Embryonic facial prominence (tissue), 1 donor: ENCODE results near the gene CCDC6.
"Not testable (repeated sequence)": the region's sequence is repeated elsewhere in the genome, so short reads cannot be mapped to it uniquely, and the experiment has no call there.

Experiments
- DNase-seq: peaks from one replicate; pipeline ENCODE4 v3.0.0-alpha.2; 2016; ENCODE audit errors: extremely low spot score

Gene CCDC6

GRCh38 chr10:59880971-59881510, 25.3 kb downstream of the CCDC6 start:
- no peak for DNase-seq

DNA sequence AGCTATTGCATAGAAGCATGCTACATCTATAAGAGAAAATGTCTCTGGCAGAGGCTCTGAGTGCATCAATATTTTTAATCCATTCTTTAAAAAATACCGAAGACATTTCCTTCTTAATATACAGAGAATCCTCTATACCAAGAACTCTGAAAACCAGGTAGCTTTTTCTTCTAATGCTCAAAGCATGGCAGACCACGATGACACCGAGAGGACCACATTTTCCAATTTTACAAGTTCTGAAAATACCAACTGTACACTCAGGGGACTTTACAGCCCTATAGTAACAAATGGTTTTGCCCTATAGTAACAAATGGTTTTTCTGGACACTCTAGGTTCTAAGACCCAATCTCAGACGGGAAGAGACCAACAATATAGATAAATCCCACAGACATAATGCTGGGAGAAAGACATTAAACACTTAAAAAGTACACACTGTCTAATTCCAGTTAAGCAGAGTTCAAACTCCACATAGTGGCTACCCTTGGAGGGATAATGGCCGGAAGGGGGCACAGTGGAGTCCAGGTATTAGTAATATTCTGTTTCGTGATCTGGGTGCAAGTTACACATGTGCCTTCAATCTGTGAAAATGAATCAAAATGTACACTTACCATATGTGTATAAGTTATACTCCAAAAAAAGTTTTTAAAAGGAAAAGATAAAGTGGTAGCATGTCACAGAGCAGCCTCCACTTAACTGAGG, 26.2 kb downstream of the CCDC6 start:
- no peak for DNase-seq

DNA sequence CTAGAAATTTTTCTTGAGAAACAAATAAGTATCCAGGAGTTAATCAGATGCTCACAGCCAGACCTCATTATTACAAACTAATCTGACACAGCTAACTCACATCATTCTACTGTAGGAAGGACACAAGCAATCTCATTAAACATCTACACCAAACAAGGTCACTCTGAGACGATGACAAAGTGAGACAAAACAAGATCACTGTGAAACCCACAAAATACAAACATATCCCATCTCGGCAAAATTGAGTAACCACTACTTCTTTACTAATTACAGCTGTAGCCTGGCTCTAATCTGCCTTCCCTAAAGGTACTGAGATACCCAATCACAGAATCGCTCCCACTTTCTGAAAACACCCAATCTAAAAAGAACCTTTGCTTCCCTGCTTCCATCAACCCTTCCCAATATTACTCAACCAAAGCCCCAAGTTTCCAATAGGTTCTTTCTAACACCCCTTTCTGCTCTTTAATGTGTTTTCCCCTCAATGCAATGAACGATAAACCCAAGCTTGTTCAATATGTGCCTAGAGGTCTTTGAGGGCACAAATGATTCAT, 26.9 kb downstream of the CCDC6 start:
- DNase-seq: no peak

DNA sequence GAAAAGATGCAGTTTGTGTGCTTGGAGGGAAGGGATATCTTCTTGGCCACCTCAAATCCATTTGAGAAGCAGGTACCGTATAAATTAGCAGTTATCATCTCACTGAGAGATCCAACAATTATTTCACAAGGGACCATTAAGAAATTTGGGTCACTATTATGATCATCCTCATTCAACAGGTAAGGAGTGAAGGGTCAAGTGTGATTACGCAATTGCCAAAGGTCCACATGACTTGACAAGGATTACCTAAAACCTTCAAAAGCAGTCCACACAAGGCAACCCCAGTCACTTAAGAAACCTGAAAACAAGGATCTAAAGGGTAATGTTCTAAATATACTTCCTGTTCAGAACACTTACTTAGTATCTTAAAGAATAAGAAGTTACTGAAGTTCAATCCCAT, 27.4 kb downstream of the CCDC6 start:
- no peak for DNase-seq

DNA sequence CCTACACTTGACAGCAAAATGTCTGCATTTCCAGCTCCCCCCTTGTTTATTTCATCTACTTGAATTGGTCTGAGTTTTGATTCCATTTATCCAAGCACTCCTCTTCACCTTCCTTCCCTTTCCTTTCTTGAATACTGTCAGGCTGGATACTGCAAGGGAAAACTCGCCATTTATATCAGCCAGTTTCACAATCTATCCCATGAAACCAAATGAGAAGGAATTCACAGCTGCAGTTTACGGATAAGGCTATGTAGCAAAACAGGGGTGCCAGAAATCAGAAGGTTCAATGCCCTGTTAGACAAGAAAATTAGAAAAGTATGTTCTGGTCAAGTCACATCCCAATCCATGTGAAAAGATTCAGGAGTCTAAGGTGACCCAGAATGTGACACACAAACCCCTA, 28.1 kb downstream of the CCDC6 start:
- no peak for DNase-seq

DNA sequence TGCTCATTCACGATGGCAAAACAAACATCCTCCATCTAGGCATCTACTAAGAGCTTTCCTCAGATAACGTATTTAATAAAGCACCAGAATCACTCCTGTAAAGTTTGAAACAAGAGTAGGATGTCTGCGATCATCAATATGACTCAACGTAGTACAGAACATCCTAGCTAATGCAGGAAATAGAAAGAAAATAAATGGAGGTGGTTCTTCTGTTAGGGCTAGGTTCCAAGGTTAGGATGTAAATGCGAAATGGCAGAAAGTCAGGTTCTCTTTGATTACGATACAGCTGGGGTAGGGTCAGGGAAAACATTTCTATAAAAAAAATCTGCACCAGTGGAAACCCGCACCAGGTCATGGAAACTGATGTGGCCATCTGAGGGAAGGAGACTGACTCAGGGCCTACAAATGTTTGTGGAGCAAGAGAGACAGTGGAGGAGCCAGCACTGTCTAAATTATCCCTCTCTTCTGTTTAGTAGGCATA, 29.1 kb downstream of the CCDC6 start:
- DNase-seq: no peak

- no peak for DNase-seq
Measured at GRCh38 chr10:59876695-59877094, 29.7 kb downstream of the CCDC6 start.

DNA sequence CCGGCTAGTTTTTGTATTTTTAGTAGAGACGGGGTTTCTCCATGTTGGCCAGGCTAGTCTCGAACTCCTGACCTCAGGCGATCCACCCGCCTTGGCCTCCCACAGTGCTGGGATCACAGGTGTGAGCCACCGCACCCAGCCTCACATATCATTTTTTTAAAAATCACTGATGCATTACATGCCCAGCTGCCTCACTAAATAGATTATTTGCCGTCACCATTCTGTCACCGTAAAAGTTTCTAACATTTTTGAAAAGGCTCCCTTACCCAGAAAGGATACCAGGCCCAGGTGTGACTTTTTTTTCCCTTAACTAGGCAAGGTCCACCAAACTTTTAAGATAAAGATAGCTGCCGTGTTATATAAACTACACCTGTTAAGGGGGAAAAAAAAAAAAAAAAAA, 30.1 kb downstream of the CCDC6 start:
- not testable (repeated sequence) for DNase-seq

DNA sequence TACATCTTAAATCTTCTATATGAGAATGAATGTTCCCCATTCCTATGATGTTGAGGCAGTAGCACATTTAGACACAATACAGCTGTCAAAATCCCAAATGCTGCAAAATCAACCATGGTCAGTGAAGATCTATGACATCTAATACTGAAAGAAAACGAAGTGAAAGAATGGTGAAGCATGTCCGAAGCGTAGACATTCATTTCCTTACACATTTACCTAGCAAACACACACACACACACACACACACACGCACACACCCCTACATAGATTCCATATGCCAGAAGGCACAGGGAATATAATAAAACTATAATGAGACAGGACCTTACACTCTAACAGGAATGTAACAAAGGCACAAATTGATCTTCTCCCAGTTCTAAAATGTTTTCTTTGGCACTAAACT, 32.5 kb downstream of the CCDC6 start:
- no peak for DNase-seq

DNA sequence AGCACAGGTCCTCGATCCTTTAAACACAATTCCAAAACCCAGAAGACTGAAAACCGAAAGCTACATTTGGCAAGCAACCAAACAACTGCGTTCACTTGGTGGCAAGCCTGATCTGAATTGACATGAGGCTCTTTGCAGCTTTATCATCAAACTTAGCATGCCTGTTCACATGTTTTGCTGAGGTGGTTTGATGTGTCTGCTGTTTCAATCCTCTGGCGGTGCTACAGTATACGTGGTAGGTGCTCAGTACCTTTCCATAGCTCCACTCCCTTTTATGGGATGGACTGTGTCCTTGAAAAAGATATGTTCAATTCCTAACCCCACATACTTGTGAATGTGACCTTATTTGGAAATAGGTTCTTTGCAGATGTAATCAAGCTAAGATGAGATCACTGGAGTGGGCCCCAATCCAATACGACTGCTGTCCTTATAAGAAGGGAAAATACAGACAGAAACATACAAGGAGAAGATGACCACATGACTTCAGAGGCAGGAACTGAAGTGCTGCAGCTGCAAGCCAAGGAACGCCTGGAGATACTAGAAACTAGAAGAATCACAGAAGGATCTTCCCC, 33.4 kb downstream of the CCDC6 start:
- DNase-seq: no peak

DNA sequence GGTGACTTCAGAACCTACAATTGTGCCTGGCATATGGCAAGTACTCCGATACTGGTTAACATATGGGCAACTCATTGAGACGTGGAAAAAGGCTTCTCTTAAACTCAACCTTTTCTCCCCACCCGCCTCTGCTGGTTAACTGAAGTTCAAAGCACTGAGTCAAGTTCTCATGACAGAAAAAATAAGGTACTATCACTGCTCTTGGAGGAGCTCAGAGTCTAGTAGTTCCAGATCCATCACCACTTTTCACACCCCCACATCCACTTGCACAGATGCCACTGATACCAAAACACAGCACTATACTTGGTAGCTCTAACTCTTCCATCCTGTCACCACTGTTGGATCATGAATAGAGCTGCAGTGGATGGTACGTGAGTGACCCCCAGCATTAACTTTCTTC, 36.2 kb downstream of the CCDC6 start:
- DNase-seq: no peak

GRCh38 chr10:59869594-59869940, 36.8 kb downstream of the CCDC6 start:
- no peak for DNase-seq

- no peak for DNase-seq
Measured at GRCh38 chr10:59868696-59869593, 37.4 kb downstream of the CCDC6 start.

DNA sequence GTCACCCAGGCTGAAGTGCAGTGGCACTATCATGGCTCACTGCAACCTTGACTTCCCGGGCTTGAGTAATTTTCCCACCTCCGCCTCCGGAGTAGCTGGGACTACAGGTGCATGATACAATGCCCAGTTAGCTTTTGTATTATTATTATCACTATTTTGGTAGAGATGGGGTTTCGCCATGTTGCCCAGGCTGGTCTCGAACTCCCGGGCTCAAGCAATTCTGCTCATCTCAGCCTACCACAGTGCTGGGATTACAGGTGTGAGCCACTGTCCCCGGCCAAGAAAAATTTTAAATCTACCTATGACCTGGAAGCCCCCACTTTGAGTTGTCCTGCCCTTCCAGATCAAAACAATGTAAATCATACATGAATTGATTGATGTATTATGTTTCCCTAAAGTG, 38.8 kb downstream of the CCDC6 start:
- DNase-seq: no peak

- no peak for DNase-seq
Measured at GRCh38 chr10:59865101-59865500, 41.3 kb downstream of the CCDC6 start.

DNA sequence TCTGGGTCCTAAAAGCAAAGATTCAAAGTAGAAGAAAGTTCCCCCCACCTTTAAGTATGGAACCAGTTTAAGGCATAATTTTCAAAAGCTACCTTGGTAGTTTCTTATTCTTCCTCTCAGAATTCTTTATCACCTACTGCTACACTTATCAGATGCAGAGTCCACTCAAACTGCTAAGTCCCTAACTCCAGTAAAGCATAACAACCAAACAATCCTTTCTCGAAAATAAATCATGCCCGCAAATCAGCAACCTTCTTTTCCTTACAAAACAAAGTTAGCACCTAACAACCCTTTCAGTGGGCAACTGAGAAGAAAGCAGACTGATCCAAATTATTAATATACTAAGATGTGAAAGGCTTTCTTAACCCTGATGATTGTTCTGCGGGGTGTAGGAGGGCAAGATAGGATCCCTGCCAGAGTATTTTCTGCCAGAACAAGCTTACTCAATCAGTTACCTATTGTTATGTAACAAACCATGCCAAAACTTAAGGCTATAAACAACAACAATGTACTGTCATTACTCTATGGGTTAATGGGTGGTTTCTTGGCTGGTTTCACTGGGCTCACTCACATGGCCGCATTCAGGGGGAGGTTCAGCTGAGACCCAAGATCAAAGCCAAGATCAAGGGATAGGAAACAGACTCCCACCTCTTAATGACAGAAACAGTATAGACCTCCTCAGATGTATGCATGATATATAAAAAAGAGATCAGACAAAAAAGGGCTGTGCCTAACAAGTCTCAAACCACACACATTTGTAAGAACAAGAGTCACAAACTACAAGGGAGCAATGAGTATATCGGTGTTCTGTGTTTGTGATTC, 42.0 kb downstream of the CCDC6 start:
- DNase-seq: no peak

- no peak for DNase-seq
Measured at GRCh38 chr10:59859570-59859969, 46.8 kb downstream of the CCDC6 start.

GRCh38 chr10:59857921-59858320, 48.4 kb downstream of the CCDC6 start:
- DNase-seq: no peak

DNA sequence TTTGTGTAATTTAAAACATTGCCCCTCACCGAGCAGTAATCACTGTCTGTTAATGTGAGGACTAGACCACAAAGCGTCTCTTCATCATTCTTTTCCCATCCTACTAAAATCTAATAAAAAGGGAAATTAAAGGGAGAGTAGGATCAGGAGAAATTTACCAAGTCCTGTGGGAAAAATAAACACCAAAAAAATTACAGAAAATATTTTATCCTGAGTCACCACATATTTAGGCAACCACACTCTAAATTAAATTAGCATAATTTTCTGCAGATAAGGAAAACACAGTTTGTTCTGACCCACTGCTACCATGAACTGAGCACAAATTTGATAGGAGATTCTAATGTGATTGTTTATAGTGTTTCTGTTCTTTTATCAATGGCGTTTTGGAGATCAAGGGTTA, 49.3 kb downstream of the CCDC6 start:
- DNase-seq: no peak

GRCh38 chr10:59856104-59856503, 50.3 kb downstream of the CCDC6 start:
- no peak for DNase-seq

- DNase-seq: no peak
Measured at GRCh38 chr10:59854571-59854970, 51.8 kb downstream of the CCDC6 start.
